Upper lobe of left lung (tissue), 6 donors: ENCODE data around the gene GPR55. TPM values are rescaled to one million over a fixed set of nuclear protein-coding genes. Genes with fewer than 3 reads are reported as not detected.

Experiments
- ATAC-seq, 2 donors: fragments of 200-7000 bp; cut with Tn5 transposase; one replicate each; pipeline ENCODE4 v1.9.1; 2022; ENCODE audit warnings: mild to moderate bottlenecking in 2 of 2, moderate library complexity in 2 of 2; ENCODE audit not compliant: low FRiP score in 2 of 2
- DNase-seq, 2 donors: peaks; one replicate each; pipeline ENCODE4 v3.0.0-alpha.2; 2019 to 2020
- H3K27ac ChIP-seq, 4 donors: fragments of 200-600 bp; sonication (generic); one replicate each; pipeline ENCODE4 v1.5.1; 2016 to 2019
- H3K27me3 ChIP-seq, 4 donors: fragments of 200-600 bp; sonication (generic); one replicate each; pipeline ENCODE4 v1.5.1; 2017 to 2019
- H3K36me3 ChIP-seq, 4 donors: fragments of 200-600 bp; sonication (generic); one replicate each; pipeline ENCODE4 v1.5.1; 2016 to 2019
- H3K4me1 ChIP-seq, 4 donors: fragments of 200-600 bp; sonication (generic); one replicate each; pipeline ENCODE4 v1.5.1; 2018 to 2019
- H3K4me3 ChIP-seq, 4 donors: fragments of 200-600 bp; sonication (generic); one replicate each; pipeline ENCODE4 v1.5.1; 2017 to 2019; ENCODE audit warnings: mild to moderate bottlenecking in 2 of 4, moderate library complexity in 1 of 4
- H3K9me3 ChIP-seq, 4 donors: fragments of 200-600 bp; sonication (generic); one replicate each; pipeline ENCODE4 v1.5.1; 2018 to 2019
- EP300 ChIP-seq, 4 donors: sonication (generic); formaldehyde crosslinking; IDR thresholded peaks; one replicate each; pipeline ENCODE4 v1.5.1; 2017; ENCODE audit warnings: antibody characterized with exemption in 4 of 4, control low read depth in 2 of 4
- POLR2A ChIP-seq, 4 donors: fragments of 450-650 bp; IDR thresholded peaks; one replicate each; pipeline ENCODE4 v1.5.1; 2016 to 2017; ENCODE audit warnings: antibody characterized with exemption in 4 of 4, mild to moderate bottlenecking in 2 of 4
- POLR2AphosphoS5 ChIP-seq, 2 donors: sonication (generic); formaldehyde crosslinking; IDR thresholded peaks; one replicate each; pipeline ENCODE4 v1.5.1; 2017; ENCODE audit warnings: antibody characterized with exemption in 2 of 2
- WGBS, 2 donors: methylation state at CpG; one replicate each; pipeline ENCODE4 v1.1.5; 2017 to 2018; 5-methylcytosine and 5-hydroxymethylcytosine counted together
- total RNA-seq, 6 donors: library from RNA; depleted of rRNA in 4 of 6; stranded (reverse); fragments of >200 nt in 4 of 6; gene quantifications; one replicate each; pipeline versions ENCODE4 v1.1.0 to v1.2.1, GENCODE V29; 2016 to 2021
- TF ChIP-seq, protein P1 (sequence below), 6 experiments: fragments of 450-650 bp in 4 of 6; fragments of 200-600 bp in 2 of 6; sonication (generic) in 2 of 6; IDR thresholded peaks; one replicate each; pipeline ENCODE4 v1.5.1; 2016 to 2019; ENCODE audit warnings: antibody characterized with exemption in 6 of 6
- donor health status: DM: no; HTN: no; CAD: no; lungs with moderate emphysema.
- donor health status: DM: no; HTN: yes; CAD: no; lungs with severe emphysema.

Gene GPR55
- total RNA-seq, 6 donors from 2014 or later: 0.15 to 0.84 (median 0.52) TPM; not detected in 2

GRCh38 chr2:230930149-230930780 is 5.2 kb upstream of the GPR55 start:
- DNase-seq (no peak), ATAC-seq (no peak)
- WGBS, 2 donors: 73 to 79% methylated on average over 7 of the region's 7 CpGs
- H3K27ac ChIP-seq: no peak overlapping the region
- H3K9me3 ChIP-seq: no peaks in the 10 kb centered on the region
- H3K4me1 ChIP-seq: peaks cover 0 to 18% (median 5%) of the 10 kb centered on the region in 4 donors
- TF ChIP-seq, protein P1, sequence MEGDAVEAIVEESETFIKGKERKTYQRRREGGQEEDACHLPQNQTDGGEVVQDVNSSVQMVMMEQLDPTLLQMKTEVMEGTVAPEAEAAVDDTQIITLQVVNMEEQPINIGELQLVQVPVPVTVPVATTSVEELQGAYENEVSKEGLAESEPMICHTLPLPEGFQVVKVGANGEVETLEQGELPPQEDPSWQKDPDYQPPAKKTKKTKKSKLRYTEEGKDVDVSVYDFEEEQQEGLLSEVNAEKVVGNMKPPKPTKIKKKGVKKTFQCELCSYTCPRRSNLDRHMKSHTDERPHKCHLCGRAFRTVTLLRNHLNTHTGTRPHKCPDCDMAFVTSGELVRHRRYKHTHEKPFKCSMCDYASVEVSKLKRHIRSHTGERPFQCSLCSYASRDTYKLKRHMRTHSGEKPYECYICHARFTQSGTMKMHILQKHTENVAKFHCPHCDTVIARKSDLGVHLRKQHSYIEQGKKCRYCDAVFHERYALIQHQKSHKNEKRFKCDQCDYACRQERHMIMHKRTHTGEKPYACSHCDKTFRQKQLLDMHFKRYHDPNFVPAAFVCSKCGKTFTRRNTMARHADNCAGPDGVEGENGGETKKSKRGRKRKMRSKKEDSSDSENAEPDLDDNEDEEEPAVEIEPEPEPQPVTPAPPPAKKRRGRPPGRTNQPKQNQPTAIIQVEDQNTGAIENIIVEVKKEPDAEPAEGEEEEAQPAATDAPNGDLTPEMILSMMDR (IDR thresholded peaks at IDR 0.05): no peak
- TF ChIP-seq POLR2AphosphoS5 (IDR thresholded peaks at IDR 0.05): no peak
- TF ChIP-seq EP300 (IDR thresholded peaks at IDR 0.05): no peak
- TF ChIP-seq POLR2A (IDR thresholded peaks at IDR 0.05): no peak
- H3K4me3 ChIP-seq: no peak overlapping the region
- no peaks in the 10 kb centered on the region for H3K27me3 ChIP-seq
- no peaks in the 10 kb centered on the region for H3K36me3 ChIP-seq

- no peak for ATAC-seq
- Histone ChIP-seq H3K4me1 (peaks cover 0 to 23% (median 5%) of the 10 kb centered on the region in 4 donors), H3K4me3 (no peak overlapping the region), H3K27ac (no peak overlapping the region), H3K27me3 (no peaks in the 10 kb centered on the region), H3K36me3 (no peaks in the 10 kb centered on the region), H3K9me3 (no peaks in the 10 kb centered on the region)
- no peak for TF ChIP-seq POLR2AphosphoS5 (IDR thresholded peaks at IDR 0.05)
- TF ChIP-seq EP300 (IDR thresholded peaks at IDR 0.05): no peak
- TF ChIP-seq POLR2A (IDR thresholded peaks at IDR 0.05): no peak
- TF ChIP-seq, protein P1 (IDR thresholded peaks at IDR 0.05): no peak
- DNase-seq: no peak
- 77 to 79% methylated on average over 8 to 10 of the region's 10 CpGs for WGBS, 2 donors
Observed at GRCh38 chr2:230929381-230930148, 4.5 kb upstream of the GPR55 start.

DNA sequence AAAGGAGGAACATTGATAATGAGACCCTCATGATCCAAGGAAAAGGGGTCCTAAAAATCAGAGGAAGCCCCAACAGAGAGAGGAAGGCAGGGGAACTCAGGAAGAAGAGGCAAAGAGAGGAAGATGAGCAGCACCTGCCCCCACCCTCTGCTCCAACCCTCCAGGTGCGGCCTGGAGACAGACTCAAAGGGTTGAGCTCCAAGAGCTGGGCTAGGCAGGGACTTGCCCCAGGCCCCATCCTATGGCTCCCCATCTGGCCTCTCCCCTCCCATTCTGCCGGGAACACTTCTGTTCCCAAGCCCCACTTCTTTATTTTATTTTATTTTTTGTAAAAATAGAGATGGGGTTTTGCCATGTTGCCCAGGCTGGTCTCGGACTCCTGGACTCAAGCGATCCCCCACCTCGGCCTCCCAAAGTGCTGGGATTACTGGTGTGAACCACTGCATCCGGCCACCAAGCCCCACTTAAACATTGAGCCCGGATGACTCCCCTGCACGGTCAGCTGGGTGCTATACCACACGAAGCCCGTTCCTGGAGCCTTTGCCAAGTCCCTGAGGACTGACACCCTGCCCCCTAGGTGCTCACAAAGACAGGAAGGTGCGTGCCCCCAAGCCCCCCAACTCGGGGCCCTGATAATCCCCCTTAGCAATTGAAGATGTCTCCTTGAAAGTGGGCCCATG is 3.8 kb upstream of the GPR55 start:
- Histone ChIP-seq H3K4me3 (no peak overlapping the region), H3K27me3 (no peaks in the 10 kb centered on the region), H3K27ac (no peak overlapping the region), H3K9me3 (no peaks in the 10 kb centered on the region), H3K4me1 (peaks cover 0 to 26% (median 5%) of the 10 kb centered on the region in 4 donors), H3K36me3 (no peaks in the 10 kb centered on the region)
- WGBS, 2 donors: 90 to 92% methylated on average over 8 to 12 of the region's 12 CpGs
- ATAC-seq: no peak
- no peak for DNase-seq
- TF ChIP-seq EP300 (IDR thresholded peaks at IDR 0.05) (no peak), POLR2AphosphoS5 (IDR thresholded peaks at IDR 0.05) (no peak), POLR2A (IDR thresholded peaks at IDR 0.05) (no peak)
- TF ChIP-seq, protein P1 (IDR thresholded peaks at IDR 0.05): no peak

GRCh38 chr2:230927711-230928341 is 2.8 kb upstream of the GPR55 start:
- Histone ChIP-seq H3K27ac (no peak overlapping the region), H3K4me3 (no peak overlapping the region), H3K36me3 (no peaks in the 10 kb centered on the region), H3K4me1 (peaks cover 0 to 20% (median 3%) of the 10 kb centered on the region in 4 donors), H3K27me3 (no peaks in the 10 kb centered on the region), H3K9me3 (no peaks in the 10 kb centered on the region)
- no peak for ATAC-seq
- DNase-seq: no peak
- TF ChIP-seq POLR2A (IDR thresholded peaks at IDR 0.05) (no peak), EP300 (IDR thresholded peaks at IDR 0.05) (no peak)
- TF ChIP-seq, protein P1 (IDR thresholded peaks at IDR 0.05): no peak
- 82 to 84% methylated on average over 14 of the region's 14 CpGs for WGBS, 2 donors
